Cerebellar nuclear complex (tissue), 1 donor: ENCODE results near the gene MCM7.

ENCODE experiments used
- DNase-seq, 2 experiments: peaks; one replicate each; lab custom pipeline; 2025; lab: John Stamatoyannopoulos, UW

Gene MCM7

GRCh38 chr7:100122568-100122967 lies 21.4 kb upstream of the MCM7 start:
- DNase-seq: no peak

GRCh38 chr7:100122067-100122466 lies 20.9 kb upstream of the MCM7 start:
- DNase-seq: no peak

DNA sequence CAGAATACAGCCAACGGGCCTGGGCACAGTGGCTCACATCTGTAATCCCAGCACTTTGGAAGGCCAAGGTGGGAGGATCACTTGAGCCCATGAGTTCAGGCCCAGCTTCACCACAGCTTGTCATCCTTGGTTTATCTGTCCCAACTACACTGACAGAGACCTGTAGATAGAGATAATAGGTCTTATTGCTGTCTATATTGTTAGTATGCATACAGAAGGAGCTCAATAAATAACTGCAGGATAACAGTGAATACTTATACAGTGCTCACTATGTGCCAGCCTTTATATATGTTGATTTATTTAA lies 19.5 kb upstream of the MCM7 start:
- DNase-seq: no peak

DNA sequence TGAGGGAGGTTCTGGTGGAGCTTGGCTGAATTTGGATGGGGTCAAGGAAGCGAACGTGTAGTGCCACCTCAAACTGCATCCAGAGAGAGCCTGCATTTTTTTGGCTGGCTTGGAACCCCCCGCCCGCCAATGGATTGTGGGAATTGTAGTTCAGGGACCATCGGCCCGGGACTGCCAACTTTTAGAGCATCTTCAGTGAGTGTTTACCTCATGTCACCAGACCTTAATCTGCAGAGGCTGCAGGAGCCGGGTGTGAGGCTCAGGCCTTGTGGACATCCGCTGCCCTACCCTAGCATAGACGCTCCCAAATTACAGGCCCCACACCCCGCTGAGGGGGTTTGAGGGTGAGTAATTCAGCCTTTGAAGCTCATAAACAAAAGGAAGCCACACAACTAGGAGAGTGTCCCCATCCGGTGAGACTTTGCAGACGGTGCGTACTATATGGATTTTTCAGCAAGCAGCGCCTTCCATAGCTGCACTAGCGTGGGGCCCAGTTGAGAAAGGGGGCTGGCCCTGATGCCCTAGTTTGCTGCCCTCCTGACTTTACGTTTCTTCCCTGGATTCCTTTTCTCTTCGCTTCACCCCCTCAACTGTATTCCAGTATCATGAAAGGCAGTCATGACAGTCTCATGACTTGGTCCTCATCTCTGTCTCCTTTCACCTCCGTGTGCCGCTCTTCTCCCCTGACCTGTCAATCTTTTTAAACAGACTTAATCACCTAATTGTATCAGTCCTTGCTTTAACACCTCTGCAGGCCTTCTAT lies 19.0 kb upstream of the MCM7 start:
- DNase-seq: peak in 1 of 2 experiments; percentile 81

DNA sequence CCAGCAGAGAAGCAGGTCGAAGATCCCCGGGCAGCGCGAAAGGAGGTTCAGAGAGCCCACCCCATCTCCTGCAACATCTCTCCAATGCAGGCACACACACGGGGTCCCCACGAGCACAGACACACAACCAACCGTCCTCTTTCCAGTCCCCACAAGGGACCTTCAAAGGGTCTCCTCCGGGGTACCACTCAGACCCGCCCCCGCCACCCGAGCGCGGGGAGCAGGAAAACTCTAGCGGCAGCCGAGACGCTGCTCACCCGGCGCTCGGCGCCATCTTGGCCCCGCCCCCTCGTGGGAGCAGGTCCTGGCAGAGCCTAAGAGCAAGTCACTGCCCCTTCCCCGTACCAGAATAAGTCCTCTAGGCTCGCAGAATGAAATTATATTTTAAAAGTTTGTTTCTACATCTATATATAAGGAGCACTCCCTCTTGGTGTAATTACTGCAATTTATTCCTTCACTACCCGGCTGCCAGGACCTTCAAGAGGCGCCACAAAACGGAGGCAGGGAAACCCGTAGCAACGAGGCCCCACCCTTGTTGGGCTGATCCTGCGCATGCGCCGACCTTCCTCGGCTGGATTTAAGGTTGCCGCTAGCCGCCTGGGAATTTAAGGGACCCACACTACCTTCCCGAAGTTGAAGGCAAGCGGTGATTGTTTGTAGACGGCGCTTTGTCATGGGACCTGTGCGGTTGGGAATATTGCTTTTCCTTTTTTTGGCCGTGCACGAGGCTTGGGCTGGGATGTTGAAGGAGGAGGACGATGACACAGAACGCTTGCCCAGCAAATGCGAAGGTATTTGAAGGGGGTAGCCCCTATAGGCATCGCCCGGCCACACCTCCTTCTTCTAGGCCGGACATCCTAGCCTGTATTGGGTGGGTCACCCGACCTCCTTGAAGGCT lies 18.1 kb upstream of the MCM7 start, which contains the start of the genes CNPY4 and TAF6:
TSS of gene CNPY4 (plus strand) at position 563 of the 898 bp plus-strand sequence. CDS start at position 674, 111 bp downstream.
TSS of gene TAF6 (minus strand) at position 287 of the 898 bp plus-strand sequence. CDS start 5,149 bp downstream, outside the sequence.
- DNase-seq: peak; percentile 35 to 92

GRCh38 chr7:100118388-100119071 lies 17.3 kb upstream of the MCM7 start:
- DNase-seq: no peak

GRCh38 chr7:100115026-100115425 lies 13.8 kb upstream of the MCM7 start:
- no peak for DNase-seq

DNA sequence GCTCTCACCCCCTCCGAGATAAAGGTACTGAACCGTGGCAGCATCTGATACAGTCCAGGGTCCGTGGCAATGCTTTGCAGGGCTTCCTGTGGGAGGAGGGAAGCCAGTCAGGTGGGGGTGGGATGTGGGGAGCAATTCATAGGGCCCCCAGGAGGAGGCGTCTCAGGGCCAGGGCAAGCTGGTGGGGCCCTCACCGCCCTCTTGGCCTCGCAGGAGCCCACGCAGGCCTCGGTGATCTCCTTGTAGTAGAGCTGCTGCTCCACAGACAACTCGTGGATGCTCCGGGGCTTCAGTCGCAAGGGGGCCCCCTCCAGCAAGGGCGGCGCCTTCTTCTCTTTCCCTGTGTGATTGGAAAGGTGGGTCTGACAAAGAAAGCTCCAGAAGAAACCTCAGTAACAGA lies 10.7 kb upstream of the MCM7 start:
- DNase-seq: no peak

GRCh38 chr7:100111156-100111555 lies 10.0 kb upstream of the MCM7 start:
- DNase-seq: no peak

GRCh38 chr7:100109521-100110163 lies 8.4 kb upstream of the MCM7 start:
- DNase-seq: no peak

- no peak for DNase-seq
Observed at GRCh38 chr7:100107890-100108289, 6.7 kb upstream of the MCM7 start.

- DNase-seq: no peak
Observed at GRCh38 chr7:100107125-100107737, 6.0 kb upstream of the MCM7 start.

GRCh38 chr7:100106633-100107032 lies 5.4 kb upstream of the MCM7 start:
- DNase-seq: no peak

GRCh38 chr7:100105534-100105933 lies 4.3 kb upstream of the MCM7 start:
- no peak for DNase-seq

DNA sequence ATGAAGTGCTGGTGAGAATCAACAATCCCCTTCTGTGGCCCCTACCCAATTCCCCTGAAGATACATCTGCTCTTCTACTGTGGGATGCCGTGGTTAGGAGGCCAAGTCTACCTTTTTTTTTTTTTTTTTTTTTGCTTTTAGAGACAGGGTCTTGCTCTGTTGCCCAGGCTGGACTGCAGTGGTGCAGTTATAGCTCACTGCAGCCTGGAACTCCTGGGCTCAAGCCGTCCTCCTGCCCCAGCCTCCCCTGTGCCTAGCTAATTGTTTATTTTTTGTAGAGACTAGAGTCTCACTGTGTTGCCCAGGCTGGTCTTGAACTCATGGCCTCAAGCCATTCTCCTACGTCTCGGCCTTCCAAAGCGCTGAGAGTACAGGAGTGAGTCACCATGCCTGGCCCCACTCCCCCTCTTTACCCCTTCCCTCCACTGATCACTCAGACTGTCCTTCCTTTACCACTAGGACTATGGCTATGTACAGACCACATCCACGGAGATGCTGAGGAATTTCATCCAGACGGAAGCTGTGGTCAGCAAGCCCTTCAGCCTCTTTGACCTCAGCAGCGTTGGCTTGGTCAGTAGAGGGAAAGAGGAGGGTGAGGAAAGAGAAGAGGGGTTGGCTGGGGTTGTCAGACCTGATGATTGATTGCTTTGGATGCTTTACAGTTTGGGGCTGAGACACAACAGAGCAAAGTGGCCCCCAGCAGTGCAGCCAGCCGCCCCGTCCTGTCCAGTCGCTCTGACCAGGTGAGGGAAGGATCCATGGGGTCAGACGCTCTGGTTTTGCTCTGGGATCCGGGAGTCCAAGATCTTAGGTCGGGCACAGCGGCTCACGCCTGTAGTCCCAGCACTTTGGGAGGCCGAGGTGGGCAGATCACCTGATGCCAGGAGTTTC lies 2.0 kb upstream of the MCM7 start:
- DNase-seq: no peak

DNA sequence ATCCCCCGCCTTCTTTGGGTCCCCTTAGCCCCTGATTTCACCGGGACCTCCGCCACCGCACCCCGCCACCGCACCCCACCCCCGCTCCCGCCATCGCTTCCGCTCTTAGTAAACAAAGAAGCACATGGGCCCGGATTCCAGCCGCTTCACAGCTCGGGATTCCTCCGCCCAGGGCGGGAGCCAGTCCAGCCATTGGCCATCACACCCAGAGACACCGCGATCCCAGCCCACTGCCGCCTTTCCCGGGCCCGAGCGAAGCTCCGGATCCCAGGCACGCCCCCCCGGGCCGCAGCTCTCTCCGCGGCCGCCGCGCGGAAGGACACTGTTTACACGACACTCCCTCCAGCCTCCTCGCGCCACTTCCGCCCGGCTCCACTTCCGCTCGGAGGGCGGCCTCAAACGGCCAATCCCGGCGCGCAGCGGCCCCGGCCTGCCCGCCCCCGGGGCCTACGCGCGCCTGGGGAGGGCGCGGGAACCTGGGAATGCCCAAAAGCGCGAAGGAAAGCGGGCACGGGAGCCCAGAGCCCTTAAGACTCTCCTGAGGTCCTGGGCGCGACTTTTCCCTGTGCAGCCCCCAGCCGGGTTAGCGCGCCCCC lies 679 bp downstream of the MCM7 start:
- peak in 1 of 2 experiments; percentile 52 for DNase-seq

GRCh38 chr7:100099452-100099851 lies 1.7 kb downstream of the MCM7 start:
- no peak for DNase-seq

DNA sequence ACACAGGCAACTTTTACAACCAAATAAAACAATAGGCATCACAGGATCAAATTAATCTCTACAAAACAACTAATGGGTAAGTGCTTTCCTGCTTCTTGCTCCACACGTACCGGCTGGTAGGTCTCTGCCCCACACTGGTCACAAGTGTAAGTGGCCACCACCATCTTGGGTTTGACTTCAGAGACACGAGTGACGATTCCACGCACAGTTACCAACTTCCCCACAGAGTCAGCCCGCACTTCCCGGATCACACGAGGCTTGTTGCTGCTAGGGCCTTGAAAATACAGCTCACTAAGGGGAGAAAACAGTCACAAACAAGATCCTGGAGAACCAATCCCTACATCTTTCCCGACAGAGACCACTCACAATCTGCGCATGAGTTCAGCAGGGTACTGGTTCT lies 2.3 kb downstream of the MCM7 start:
- no peak for DNase-seq

- no peak for DNase-seq
Observed at GRCh38 chr7:100095704-100096103, 5.5 kb downstream of the MCM7 start.

DNA sequence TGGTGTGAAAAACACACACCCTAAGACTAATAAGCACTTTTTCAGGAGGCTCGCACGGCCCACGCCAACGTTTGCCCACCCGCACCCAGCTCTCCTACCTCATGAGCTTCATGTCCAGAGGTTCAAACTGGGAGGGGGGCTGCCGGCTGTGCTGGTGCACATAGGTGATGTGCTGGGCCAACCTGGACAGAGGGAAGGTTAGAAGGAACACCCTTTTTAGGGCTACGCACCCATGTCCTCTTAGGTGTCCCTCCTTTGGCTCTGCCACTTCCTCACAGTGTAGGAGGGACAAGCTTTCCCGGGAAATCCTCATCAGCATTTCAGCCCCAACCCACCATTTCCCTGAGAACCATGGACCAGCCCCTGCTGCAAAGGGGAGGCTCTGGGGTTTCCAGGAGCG lies 5.9 kb downstream of the MCM7 start:
- no peak for DNase-seq
